Glomerular endothelial cell (primary cell): ENCODE measurements around the gene SLC38A3. TPM values are rescaled to one million over a fixed set of nuclear protein-coding genes. Genes with fewer than 3 reads are reported as not detected.

Experiments used
- DNase-seq: peaks from one replicate; pipeline ENCODE4 v3.0.0-alpha.2; 2011; ENCODE audit warnings: low read depth, low spot score; ENCODE audit errors: extremely low read depth
- total RNA-seq: library from RNA; depleted of rRNA; stranded (reverse); fragments of >200 nt; gene quantifications from 2 replicates; pipeline ENCODE4 v1.2.3, GENCODE V29; 2015

The SLC38A3 gene
- total RNA-seq, 1 donor from 2014 or later, result not detected

GRCh38 chr3:50263478-50264382, 58.7 kb downstream of the SLC38A3 start:
- DNase-seq, result no peak

DNA sequence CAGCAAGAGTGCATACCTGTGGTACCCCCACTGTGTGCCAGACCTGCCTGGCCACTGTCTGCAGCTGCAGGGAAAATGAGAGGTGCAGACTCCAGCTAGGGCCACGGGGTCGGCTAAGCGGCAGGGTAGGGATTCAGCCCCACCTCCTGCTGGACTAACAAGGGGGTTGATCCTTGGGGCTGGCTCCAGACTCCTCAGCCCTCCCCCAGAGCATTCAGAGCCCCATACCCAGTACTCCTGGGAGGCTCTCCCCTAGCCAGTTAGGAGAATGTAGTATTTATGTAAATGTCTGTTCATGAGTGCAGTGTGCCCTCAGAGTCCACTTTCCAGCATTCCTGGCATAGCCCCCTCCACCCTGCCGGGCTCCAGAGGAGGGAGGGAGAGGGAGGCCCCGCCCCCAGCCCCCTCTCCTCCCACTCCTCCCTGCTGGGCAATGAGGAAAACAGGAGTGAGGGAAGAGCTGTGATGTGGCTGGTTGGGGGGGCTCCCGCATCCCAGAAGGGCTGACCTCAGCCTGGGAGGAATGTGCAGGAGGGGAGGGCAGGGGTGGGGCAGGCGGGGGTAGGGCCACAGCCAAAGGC, 59.4 kb downstream of the SLC38A3 start:
- no peak for DNase-seq

- DNase-seq, result no peak
Observed at GRCh38 chr3:50264964-50265485, 60.0 kb downstream of the SLC38A3 start.

DNA sequence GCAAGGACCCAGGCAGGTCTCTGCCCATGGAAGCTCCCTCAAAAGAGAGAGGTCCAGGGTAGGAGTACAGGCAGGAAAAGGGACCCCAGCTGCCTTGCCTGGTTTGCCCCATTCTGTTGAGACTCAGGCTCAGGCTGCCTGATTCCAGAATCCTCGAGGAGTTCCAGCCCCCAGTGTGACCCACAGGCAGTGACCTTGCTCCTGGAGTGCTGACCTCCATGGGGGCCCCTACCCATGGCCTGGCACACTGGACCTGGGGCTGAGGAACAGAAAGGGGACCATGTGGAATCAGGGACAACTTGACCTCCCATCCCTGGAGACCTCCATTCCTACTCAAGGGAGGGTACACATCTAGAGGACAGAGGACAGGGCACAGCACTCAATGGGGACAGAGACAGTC, 60.5 kb downstream of the SLC38A3 start:
- DNase-seq, result no peak

- DNase-seq, result no peak
Observed at GRCh38 chr3:50266017-50266416, 60.9 kb downstream of the SLC38A3 start.

DNA sequence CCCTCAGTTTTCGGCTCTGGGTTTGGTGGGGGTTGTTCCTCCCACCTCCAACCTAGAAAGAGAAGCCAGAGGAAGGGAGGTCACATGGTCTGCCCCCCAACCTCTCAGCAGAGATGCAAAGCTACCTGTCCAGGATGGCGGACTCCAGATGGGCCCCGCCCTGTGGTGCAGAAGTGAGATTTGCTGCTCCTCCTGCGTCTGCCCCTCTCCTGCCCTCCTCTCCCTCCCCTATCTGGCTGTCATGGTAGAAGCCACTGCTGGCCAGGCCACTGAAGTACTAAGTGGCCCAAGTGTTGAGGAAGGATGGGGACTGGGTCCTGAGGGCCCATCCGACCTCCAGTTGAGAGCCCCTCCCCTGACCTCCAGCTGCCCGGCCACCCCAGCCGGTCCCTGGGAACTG, 61.8 kb downstream of the SLC38A3 start:
- DNase-seq, result no peak

GRCh38 chr3:50267280-50267913, 62.3 kb downstream of the SLC38A3 start:
- DNase-seq, result no peak

DNA sequence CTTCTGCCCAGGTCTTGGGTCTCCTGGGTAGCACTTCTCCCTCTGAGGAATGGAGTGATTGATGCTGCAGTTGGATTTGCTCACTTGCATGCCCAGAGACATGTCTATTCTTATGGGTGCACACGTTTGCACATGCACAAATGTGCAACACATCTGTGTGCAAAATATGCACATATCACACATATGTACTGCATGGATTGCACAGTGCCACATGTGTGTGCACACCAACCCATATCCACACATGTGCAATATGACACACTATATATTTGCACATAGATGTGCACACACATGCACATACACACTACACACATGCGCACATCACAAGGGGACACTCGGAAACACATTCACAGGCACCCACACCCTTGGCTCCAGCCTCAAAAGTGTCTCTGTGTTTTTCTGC, 63.2 kb downstream of the SLC38A3 start:
- no peak for DNase-seq

- no peak for DNase-seq
Observed at GRCh38 chr3:50268703-50269451, 63.8 kb downstream of the SLC38A3 start, which contains the start of gene SEMA3B. Gene SEMA3B (plus strand): TSS chr3:50269147. CDS start chr3:50269241, 94 bp downstream.

GRCh38 chr3:50269460-50269859, 64.4 kb downstream of the SLC38A3 start:
- DNase-seq, result no peak

GRCh38 chr3:50269977-50270413, 64.9 kb downstream of the SLC38A3 start:
- DNase-seq, result no peak

DNA sequence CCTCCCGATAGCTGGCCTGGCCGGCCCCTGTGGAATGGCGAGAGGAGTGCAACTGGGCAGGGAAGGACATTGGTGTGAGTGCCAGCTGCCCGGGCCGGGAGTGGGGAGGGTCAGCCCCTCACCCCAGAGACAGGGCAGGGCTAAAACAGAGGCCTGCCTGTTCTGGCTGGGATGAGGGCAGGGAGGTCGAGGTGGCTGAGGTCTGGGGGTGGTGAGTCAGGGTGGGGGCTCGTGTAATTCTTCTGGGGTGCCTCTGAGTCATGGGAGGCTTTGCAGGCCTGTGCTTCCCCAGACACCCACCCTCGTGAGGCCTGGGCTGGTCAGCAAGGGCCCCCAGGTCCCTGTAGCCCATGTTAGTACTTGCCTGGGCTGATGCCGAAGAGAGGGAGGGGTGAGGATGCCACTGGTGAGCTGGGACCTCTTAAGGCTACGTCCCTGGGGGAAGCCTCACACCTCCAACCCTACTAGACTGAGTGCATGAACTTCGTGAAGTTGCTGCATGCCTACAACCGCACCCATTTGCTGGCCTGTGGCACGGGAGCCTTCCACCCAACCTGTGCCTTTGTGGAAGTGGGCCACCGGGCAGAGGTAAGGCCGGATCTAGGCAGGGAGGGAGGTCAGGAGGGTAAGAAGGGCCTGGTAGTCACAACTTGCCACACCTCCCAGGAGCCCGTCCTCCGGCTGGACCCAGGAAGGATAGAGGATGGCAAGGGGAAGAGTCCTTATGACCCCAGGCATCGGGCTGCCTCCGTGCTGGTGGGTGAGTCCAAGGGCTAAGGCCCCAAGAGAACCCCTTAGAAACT, 65.6 kb downstream of the SLC38A3 start:
- DNase-seq, result no peak

Other genes starting within 250 kb of the SLC38A3 start
- 63.9 and 151 TPM in 2 replicates for gene RBM5, start 116.4 kb upstream of the SLC38A3 start, total RNA-seq
- gene SEMA3F, start 49.9 kb upstream of the SLC38A3 start, total RNA-seq, result 95.6 and 106 TPM in 2 replicates
- not detected in 2 replicates for gene GNAT1, start 13.7 kb upstream of the SLC38A3 start, total RNA-seq
- 893 and 1,142 TPM in 2 replicates for gene GNAI2, start 30.9 kb downstream of the SLC38A3 start, total RNA-seq
- gene SEMA3B, start 63.9 kb downstream of the SLC38A3 start, total RNA-seq, result 0.34 and 2.2 TPM in 2 replicates
- not detected in 2 replicates for gene LSMEM2, start 73.8 kb downstream of the SLC38A3 start, total RNA-seq
- gene IFRD2, start 87.2 kb downstream of the SLC38A3 start, total RNA-seq, result 60.3 and 72.4 TPM in 2 replicates
- 7.6 and 18.4 TPM in 2 replicates for gene HYAL3, start 94.1 kb downstream of the SLC38A3 start, total RNA-seq
- gene NAA80, start 94.1 kb downstream of the SLC38A3 start, total RNA-seq, result 11.8 and 14.0 TPM in 2 replicates
- 0.73 and 1.2 TPM in 2 replicates for gene HYAL1, start 98.3 kb downstream of the SLC38A3 start, total RNA-seq
- gene HYAL2, start 117.5 kb downstream of the SLC38A3 start, total RNA-seq, result 676 and 849 TPM in 2 replicates
- 28.0 and 85.3 TPM in 2 replicates for gene TUSC2, start 123.0 kb downstream of the SLC38A3 start, total RNA-seq
- 23.8 and 40.5 TPM in 2 replicates for gene RASSF1, start 135.6 kb downstream of the SLC38A3 start, total RNA-seq
- 0.12 and 0.44 TPM in 2 replicates for gene ZMYND10, start 140.5 kb downstream of the SLC38A3 start, total RNA-seq
- 20.9 and 22.7 TPM in 2 replicates for gene NPRL2, start 145.5 kb downstream of the SLC38A3 start, total RNA-seq
- 16.2 and 19.8 TPM in 2 replicates for gene CYB561D2, start 145.6 kb downstream of the SLC38A3 start, total RNA-seq
- gene TMEM115, start 154.2 kb downstream of the SLC38A3 start, total RNA-seq, result 67.2 and 77.0 TPM in 2 replicates